Mononuclear cell (primary cell): ENCODE data around the gene RPL29. TPM values are rescaled to one million over a fixed set of nuclear protein-coding genes. Genes with fewer than 3 reads are reported as not detected.

Source experiments
- H3K27me3 ChIP-seq: 2 replicates; pipeline ENCODE4 v1.6.0; 2011; ENCODE audit warnings: low read length, control low read depth; ENCODE audit not compliant: insufficient read depth
- H3K4me1 ChIP-seq: 2 replicates; pipeline ENCODE4 v1.5.1; 2011; ENCODE audit warnings: mild to moderate bottlenecking, low read length, control low read depth; ENCODE audit not compliant: insufficient read depth
- H3K4me3 ChIP-seq: 2 replicates; pipeline ENCODE4 v1.5.1; 2011; ENCODE audit warnings: mild to moderate bottlenecking, low read length, moderate library complexity
- H3K9me3 ChIP-seq: 2 replicates; pipeline ENCODE4 v1.5.1; 2011; ENCODE audit warnings: low read depth, mild to moderate bottlenecking, control low read depth, low read length
- total RNA-seq: library from RNA; depleted of rRNA; stranded (reverse); fragments of >200 nt; gene quantifications from one replicate; pipeline ENCODE4 v1.2.3, GENCODE V29; 2012

The RPL29 gene
- total RNA-seq, 1 donor: 1,675 TPM

DNA sequence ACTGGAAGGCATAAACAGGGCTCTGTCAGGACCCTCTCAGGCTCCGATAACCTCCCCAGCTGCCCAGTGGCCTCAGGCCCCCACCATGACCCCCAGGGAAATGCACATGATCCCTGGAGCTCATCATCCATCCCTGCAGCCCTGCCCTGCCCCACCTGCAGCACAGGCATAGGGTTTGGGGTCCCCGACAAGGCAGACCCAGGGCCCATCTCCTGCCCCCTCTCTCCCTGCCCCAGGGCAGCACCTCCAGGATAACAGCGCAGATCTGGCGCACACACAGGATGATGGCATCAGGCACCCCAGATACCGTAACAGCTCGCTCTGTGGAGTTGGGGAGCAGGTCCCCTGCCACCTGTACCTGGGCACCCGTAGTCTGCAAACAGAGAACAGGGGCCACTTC, 36.0 kb downstream of the RPL29 start:
- Histone ChIP-seq H3K27me3 (peaks cover 20% of the 10 kb centered on the region), H3K4me3 (no peak overlapping the region), H3K9me3 (no peaks in the 10 kb centered on the region), H3K4me1 (peaks cover 26% of the 10 kb centered on the region)

DNA sequence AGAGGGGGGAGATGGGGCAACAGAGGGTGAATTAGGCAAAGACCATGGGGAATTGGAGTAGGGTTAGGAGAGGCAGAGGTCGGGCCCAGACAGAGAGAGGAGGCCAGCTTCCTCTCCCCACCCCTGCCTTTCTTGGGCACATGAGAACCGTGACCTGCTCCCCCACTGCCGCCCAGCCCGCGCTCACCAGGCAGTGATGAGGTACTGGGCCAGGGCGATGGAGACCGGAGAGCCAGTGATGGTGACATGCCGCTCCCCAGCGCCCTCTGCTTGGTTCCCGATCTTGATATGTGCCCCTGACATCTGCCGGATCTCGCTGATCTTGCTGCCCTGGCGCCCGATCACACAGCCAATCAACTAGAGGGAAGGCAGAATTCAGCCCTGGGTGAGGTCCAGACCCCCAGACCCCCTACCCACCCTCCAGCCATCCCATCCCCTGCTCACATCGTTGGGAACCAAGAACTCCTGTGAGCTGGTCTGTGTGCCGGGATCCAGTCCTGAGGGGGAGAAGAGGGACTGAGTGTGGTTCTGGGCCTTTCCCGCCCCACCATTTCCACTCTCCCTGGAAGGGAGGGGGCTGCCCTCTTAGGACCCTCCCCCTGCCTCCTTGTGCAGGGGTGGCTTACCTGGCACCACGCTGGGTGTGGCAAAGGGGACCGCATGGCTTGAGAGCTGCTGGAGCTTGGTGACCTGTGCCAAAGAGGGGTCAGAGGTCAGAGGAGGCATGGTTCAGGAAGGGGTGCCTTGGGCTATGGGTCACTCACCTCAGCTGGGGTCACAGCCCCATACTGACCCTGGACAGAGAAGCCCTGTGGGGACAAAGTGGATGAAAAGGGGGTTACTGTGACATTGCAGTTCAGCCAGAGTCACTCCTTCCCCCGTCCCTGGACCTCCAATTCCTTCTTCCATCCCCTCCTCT, 36.8 kb downstream of the RPL29 start:
- Histone ChIP-seq H3K4me3 (no peak overlapping the region), H3K9me3 (no peaks in the 10 kb centered on the region), H3K4me1 (peaks cover 34% of the 10 kb centered on the region), H3K27me3 (peaks cover 20% of the 10 kb centered on the region)

DNA sequence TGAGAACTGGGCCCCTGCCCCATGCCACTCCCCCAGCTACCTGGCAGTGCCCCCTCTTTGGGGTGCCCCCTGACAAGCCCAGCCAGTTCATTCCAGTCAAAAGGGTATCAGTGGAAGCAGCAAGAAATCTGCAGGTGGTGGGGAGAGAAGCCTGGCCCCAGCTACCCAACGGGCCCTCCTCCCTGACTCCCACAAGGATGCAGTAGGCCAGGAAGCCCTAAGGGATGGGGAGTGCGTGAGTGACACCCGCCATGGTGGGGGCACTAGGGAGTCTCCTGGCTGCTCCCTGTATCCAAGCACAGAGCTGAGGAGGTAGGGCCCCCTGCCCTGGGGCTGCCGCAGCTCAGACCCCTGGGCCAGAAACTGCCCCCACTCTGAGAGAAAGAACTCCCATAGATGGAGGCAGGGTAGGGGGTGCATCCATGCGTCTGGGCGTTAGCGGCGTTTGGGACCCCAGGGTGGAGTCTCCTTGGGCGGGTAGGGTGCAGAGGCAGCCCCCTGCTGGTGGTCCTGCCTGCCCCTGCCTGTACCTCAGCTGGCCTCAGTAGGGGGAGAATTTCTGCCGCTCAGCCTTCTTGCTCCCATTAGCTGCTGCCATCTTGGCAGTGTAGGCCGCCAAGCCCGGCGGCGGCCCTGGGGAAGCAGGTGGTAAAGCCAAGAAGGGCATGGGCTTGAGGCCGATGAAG, 38.0 kb downstream of the RPL29 start:
- H3K4me3 ChIP-seq: no peak overlapping the region
- peaks cover 44% of the 10 kb centered on the region for H3K4me1 ChIP-seq
- H3K9me3 ChIP-seq: no peaks in the 10 kb centered on the region
- H3K27me3 ChIP-seq: peaks cover 20% of the 10 kb centered on the region

DNA sequence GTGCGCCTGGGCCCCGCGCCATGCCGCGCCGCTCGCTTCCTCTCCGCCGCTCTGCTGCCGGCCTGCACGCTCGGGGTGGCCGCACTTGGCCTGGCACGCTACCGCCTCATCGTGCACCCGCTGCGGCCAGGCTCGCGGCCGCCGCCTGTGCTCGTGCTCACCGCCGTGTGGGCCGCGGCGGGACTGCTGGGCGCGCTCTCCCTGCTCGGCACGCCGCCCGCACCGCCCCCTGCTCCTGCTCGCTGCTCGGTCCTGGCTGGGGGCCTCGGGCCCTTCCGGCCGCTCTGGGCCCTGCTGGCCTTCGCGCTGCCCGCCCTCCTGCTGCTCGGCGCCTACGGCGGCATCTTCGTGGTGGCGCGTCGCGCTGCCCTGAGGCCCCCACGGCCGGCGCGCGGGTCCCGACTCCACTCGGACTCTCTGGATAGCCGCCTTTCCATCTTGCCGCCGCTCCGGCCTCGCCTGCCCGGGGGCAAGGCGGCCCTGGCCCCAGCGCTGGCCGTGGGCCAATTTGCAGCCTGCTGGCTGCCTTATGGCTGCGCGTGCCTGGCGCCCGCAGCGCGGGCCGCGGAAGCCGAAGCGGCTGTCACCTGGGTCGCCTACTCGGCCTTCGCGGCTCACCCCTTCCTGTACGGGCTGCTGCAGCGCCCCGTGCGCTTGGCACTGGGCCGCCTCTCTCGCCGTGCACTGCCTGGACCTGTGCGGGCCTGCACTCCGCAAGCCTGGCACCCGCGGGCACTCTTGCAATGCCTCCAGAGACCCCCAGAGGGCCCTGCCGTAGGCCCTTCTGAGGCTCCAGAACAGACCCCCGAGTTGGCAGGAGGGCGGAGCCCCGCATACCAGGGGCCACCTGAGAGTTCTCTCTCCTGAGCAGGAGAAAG, 39.6 kb downstream of the RPL29 start:
- H3K4me1 ChIP-seq: peaks cover 44% of the 10 kb centered on the region
- no peak overlapping the region for H3K4me3 ChIP-seq
- peaks cover 20% of the 10 kb centered on the region for H3K27me3 ChIP-seq
- H3K9me3 ChIP-seq: no peaks in the 10 kb centered on the region

DNA sequence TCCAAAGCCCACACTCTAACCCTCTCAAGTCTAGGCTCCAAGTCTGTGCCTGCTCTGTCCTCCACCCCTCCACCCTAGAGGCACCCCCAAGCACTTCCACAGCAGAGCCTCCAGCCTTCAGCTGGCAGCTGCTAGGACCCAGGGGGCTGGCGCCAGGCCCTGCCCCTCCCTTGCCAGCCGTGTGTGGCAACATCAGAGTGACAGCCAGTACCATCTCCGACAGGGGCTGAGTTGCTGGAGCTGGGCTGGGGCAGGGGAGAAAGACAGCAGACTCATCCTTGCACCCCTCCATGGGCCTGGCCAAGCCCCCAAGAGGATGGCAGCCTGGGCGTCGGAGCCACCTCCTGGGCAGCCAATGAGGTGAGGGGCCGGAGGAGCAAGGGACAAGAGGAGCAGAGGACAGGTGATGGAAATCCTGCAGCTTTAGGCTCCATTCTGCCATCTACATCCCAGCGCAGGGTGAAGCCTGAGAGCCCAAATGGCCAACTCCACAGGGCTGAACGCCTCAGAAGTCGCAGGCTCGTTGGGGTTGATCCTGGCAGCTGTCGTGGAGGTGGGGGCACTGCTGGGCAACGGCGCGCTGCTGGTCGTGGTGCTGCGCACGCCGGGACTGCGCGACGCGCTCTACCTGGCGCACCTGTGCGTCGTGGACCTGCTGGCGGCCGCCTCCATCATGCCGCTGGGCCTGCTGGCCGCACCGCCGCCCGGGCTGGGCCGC, 40.4 kb downstream of the RPL29 start, which contains the start of gene GPR62:
Gene GPR62 (plus strand): TSS at position 207 of the 718 bp plus-strand sequence. CDS start 272 bp downstream, at position 479.
- Histone ChIP-seq H3K4me1 (peaks cover 44% of the 10 kb centered on the region), H3K9me3 (no peaks in the 10 kb centered on the region), H3K4me3 (no peak within 1 kb of the TSS), H3K27me3 (peaks cover 20% of the 10 kb centered on the region)

DNA sequence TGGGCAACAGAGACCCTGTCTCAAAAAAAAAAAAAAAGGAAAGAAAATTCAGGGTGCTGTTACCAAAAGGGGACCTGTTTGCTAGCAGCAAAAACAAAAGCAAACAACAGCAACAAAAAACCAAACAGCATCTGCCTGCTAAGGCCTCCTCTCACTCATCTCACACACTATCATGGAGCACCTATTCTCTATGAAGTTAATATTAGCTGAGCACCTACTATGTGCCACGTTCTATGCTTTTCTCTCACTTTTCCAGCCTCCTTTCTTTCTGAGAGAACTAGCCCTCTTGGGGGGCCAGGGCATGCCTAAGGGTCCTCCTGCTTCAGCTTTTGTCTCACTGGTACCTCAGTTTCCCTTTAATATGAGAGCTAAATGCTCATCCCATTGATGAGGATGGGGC, 41.0 kb downstream of the RPL29 start:
- H3K4me3 ChIP-seq: no peak overlapping the region
- H3K27me3 ChIP-seq: peaks cover 20% of the 10 kb centered on the region
- peaks cover 44% of the 10 kb centered on the region for H3K4me1 ChIP-seq
- no peaks in the 10 kb centered on the region for H3K9me3 ChIP-seq

DNA sequence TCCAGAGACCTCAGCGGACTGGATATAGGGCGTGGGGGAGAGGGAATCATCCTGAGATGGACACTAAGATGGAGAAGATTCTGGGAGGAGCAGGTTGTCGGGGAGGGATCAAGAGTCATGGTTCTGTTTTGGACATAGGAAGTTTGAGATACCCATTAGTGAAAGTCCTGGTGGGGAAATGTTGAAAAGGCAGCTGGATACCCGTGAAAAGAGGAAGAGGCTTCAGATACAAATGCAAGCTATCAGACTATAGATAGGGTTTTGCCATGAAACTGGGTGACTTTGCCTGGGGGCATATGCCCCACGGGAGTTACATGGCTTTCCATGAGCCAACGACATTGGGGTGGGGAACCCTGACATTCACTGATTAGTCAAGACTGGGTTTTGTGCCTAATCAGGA, 41.6 kb downstream of the RPL29 start:
- H3K4me1 ChIP-seq: peaks cover 44% of the 10 kb centered on the region
- H3K4me3 ChIP-seq: no peak overlapping the region
- H3K27me3 ChIP-seq: peaks cover 20% of the 10 kb centered on the region
- H3K9me3 ChIP-seq: no peaks in the 10 kb centered on the region

DNA sequence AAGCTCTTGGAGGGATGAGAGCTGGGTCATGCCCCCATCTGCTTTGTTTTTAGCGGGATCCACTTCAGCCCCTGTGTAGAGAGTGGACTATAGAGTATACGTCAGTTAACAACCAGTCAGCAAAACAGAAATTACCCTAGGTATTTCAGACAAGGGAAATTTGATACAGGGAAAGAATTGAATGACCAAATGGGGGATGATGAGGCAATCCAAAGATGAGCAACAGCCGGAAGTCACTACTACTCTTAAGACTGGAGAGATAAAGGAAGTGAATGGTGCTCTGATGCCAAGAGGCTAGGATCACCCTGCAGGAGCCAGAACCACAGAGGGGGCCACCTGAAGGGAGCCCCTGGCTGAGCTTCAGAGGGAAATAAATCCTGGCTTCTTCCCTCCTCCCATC, 42.2 kb downstream of the RPL29 start:
- Histone ChIP-seq H3K4me1 (peaks cover 44% of the 10 kb centered on the region), H3K4me3 (no peak overlapping the region), H3K9me3 (no peaks in the 10 kb centered on the region), H3K27me3 (peaks cover 20% of the 10 kb centered on the region)

DNA sequence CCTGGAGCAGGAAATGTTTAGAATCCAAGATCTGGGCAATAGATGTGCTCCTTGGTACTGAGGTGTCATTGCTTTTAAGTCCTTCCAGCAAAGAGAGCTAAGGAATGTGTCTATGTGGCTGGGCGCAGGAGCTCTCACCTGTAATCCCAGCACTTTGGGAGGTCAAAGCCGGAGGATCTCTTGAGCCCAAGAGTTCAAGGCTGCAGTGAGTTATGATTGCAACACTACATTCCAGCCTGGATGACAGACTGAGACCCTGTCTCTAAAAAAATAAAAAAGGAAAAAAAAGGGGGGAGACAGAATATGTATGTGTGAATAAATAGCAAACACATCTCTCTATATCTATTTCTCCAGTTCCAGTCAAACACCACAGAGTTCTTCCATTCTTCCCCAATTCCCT, 44.8 kb downstream of the RPL29 start:
- Histone ChIP-seq H3K9me3 (no peaks in the 10 kb centered on the region), H3K4me1 (peaks cover 26% of the 10 kb centered on the region), H3K27me3 (peaks cover 8% of the 10 kb centered on the region), H3K4me3 (no peak overlapping the region)

DNA sequence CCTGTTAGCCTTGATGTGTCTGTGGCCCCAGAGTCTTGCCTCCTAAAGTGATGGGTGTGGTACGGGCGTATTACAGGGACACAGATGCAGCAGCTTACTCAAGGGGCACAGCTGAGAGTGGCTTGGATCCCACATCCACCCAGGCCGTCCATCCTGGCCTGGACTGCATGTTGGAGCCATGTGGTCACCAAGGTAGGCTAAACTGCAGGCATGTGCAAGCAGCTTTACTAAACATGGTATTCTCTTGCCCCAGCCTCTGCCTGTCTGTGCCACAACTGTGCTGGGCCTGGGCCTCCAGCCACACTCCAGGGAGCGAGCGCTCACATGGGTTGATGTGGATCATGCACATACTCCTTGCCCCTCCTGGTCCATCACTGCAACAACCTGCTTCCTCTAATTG, 46.6 kb downstream of the RPL29 start:
- H3K4me3 ChIP-seq: no peak overlapping the region
- H3K9me3 ChIP-seq: no peaks in the 10 kb centered on the region
- H3K4me1 ChIP-seq: peaks cover 13% of the 10 kb centered on the region
- no peaks in the 10 kb centered on the region for H3K27me3 ChIP-seq

DNA sequence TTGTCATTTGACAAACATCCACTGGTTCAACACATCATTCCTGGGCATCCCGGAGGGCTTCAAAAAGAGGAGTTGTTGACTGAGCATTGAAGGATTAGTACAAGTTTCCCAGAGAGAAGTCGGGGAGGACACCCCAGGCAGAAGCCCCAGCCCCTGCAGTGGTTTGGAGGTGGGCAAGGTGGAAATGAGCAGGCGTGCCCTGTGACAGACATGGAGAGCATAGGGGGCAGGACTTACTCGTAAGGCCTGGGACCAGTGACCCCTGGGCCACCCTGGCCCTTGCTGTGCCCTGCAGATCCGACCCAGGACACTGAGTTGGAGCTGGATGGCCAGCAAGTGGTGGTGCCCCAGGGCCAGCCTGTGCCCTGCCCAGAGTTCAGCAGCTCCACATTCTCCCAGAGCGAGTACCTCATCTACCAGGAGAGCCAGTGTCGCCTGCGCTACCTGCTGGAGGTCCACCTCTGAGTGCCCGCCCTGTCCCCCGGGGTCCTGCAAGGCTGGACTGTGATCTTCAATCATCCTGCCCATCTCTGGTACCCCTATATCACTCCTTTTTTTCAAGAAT, 47.6 kb downstream of the RPL29 start:
- H3K9me3 ChIP-seq: no peaks in the 10 kb centered on the region
- peaks cover 5% of the 10 kb centered on the region for H3K4me1 ChIP-seq
- H3K27me3 ChIP-seq: no peaks in the 10 kb centered on the region
- no peak overlapping the region for H3K4me3 ChIP-seq

DNA sequence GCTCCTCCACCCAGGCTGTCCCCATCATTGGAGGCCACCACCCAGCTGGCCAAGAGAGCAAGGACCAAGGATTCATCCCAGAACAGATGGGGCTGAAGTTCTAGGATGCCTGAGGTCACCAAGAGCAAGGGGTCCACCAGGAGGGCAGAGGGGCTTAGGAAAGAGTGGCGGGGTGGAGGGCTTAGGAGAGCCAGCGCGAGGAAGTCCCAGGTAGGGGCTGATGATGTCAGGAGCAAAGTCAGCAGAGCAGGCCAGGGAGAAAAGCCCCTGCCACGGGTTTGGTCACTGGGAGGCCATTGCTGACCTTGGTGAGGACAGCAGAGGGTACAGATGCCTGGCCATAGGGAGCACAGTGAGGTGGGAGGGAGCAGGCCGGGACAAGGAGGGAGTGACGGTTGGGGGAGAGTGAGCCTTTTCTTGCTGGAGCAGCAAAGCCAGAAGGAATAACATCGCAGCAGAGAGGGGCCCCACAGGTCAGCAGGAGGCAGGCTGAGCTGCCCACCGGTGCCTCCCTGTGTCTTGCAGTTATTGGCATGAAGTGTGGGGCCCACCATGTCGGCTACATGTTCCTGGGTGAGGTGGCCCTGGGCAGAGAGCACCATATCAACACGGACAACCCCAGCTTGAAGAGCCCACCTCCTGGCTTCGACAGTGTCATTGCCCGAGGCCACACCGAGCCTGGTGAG, 48.3 kb downstream of the RPL29 start:
- Histone ChIP-seq H3K27me3 (no peaks in the 10 kb centered on the region), H3K4me1 (peaks cover 9% of the 10 kb centered on the region), H3K4me3 (no peak overlapping the region), H3K9me3 (no peaks in the 10 kb centered on the region)

DNA sequence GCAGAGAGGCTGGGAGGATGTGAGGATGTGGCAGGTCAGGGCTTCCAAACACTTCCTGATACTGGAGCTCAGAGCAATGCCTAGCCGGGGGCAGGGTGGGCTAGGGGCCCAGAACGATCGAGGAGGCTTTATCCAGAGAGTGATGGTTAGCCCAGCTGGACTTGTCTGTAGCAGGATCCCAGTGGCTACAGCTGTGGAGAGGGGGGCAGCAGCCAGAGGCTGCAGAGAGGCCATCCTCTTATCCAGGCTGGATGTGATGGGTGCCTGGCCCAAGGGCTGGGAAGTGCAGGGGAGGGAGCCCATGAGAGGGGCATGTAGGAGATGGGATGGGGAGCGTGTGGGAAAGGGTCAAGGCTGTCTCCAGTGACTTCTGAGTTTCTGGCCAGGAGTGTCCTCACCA, 48.9 kb downstream of the RPL29 start:
- Histone ChIP-seq H3K9me3 (no peaks in the 10 kb centered on the region), H3K27me3 (no peaks in the 10 kb centered on the region), H3K4me1 (peaks cover 12% of the 10 kb centered on the region), H3K4me3 (no peak overlapping the region)
